GM19023 (cell line): Measurements from ENCODE around the gene PLXNA1.

ENCODE experiments used
- ATAC-seq: cut with Tn5 transposase; IDR thresholded peaks from one replicate; pipeline ENCODE4 v1.9.1; 2021; ENCODE audit warnings: mild to moderate bottlenecking, moderate library complexity; ENCODE audit not compliant: unreplicated experiment

The PLXNA1 gene

DNA sequence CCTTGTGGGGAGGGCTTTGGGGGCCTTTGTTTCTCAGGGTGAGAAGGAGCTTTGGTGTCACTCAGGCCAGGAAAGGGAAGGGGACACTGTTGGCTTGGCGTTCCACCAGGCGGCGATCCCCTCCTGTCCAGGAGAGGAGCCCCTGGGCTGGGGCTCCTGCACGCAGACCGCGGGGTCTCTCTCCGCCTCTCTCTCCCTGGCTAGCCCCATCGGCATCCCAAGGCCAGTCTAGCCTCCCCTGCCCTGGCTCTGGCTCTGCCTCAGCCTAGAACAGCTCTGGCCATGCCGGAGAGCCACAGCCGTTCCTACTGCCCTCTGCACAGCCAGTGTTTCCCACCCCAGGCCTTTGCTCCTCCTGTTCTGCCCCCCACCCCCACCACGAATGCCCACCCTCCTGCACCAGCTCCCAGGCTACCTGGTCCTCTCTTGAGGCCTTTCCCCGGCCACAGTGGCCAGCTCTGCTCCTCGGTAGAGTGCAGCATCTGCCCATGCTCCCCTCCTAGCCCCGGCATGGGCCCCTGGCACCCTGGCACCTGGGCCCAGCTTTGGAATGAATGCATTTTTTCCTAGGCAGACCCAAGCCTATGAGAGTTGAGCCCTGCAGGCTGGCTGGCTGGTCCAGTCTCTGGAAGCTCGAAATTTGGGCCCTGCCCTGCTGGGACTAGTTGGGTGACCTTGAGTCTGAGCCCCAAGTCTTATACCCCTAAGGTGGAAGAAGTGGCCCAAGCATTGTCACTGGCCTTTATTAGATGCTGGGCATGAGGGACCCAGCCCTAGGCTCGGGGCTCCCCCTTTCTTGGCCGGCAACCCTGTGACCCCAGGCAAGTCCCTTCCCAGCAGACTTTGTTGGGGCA, 2.4 kb downstream of the PLXNA1 start:
- no peak for ATAC-seq

GRCh38 chr3:126986001-126986400, 3.1 kb downstream of the PLXNA1 start:
- ATAC-seq = no peak

- no peak for ATAC-seq
Measured at GRCh38 chr3:126987129-126987528, 4.2 kb downstream of the PLXNA1 start.

DNA sequence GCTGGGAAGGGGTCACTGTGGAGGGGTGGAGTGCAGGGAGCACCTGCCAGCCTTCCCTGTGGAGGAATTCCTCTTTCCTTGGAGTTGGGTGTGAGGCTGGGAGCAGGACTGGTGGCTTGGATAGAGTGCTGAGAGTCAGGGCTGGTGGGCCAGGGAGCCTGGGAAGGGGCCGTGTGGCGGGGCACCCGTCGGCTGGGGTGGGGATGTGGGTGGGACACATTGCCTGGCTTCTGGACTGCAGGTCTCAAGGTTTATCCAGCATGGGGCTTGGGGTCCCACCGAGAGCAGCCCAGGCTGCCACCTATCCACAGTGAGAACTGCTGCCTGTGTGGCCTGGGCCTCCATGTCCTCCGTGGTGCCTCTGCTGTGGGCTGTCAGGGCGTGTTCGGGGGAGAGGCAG, 4.7 kb downstream of the PLXNA1 start:
- no peak for ATAC-seq

GRCh38 chr3:126988451-126989021, 5.6 kb downstream of the PLXNA1 start:
- ATAC-seq = no peak

DNA sequence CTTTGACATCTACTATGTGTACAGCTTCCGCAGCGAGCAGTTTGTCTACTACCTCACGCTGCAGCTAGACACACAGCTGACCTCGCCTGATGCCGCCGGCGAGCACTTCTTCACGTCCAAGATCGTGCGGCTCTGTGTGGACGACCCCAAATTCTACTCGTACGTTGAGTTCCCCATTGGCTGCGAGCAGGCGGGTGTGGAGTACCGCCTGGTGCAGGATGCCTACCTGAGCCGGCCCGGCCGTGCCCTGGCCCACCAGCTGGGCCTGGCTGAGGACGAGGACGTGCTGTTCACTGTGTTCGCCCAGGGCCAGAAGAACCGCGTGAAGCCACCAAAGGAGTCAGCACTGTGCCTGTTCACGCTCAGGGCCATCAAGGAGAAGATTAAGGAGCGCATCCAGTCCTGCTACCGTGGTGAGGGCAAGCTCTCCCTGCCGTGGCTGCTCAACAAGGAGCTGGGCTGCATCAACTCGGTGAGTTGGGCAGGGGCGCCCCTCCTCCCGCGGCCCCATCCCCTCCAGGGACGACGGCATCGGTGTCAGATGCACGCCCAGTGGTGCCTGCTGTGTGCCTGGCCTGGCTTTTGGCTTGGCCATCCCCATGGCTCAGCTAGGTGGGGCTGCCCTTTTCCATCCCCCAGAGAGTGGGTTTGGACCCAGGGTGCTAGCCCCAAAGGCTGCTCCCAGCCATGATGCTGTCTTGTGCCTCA, 6.6 kb downstream of the PLXNA1 start:
- ATAC-seq = no peak

- no peak for ATAC-seq
Measured at GRCh38 chr3:126990024-126990700, 7.2 kb downstream of the PLXNA1 start.

GRCh38 chr3:126990890-126991289, 8.0 kb downstream of the PLXNA1 start:
- ATAC-seq = no peak

- ATAC-seq = no peak
Measured at GRCh38 chr3:126991366-126992200, 8.7 kb downstream of the PLXNA1 start.

- ATAC-seq = no peak
Measured at GRCh38 chr3:126992216-126992615, 9.3 kb downstream of the PLXNA1 start.

GRCh38 chr3:126992776-126993175, 9.9 kb downstream of the PLXNA1 start:
- no peak for ATAC-seq

DNA sequence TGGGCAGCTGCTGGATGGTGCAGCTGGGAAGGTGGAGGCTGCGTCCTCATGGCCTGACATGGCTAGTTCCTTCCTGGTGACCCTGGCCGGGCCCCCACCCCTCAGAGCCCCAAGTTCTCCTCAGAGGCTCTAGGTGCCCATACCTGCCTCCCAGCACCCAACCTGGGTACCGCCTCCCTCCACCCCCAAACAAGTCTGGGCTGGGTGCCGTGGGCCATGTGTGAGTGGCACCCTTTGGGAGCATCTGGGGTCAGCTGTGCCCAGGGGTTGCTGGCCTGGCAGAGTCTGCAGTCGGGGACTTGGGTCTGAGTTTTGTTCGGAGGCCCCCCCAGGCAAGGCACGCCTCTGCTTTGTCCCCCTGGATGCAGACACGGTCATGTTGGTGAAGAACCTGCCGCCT, 10.5 kb downstream of the PLXNA1 start:
- ATAC-seq = no peak

DNA sequence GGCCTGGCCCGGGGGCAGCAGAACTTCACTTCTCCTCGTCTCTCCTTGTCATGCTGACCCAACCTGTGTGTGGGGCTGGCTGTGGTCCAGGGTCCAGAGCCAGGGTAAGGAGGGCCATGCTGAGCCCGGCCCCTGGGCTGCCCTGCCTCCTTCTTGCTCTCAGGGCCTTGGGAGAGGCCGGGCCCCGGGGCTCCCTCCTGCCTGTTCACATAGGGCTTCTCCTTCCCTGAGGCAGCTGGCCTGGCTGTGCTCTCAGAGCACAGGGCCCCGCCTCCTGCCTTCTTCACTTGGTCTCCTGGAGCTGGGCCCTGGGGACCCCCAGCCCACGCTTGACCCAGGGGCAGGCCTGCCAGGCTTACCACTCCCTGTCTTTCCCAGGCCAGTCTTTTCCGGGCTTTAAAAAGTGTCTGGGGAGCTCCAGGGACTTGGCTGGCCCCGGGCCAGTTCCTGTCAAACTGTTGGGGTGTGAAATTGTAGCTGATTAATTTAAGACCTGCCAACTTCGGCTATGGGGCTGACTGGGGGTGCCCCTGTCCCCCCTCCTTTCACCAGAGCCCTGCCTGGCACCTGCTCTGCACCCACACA, 11.8 kb downstream of the PLXNA1 start:
- ATAC-seq = no peak

GRCh38 chr3:126995254-126995780, 12.4 kb downstream of the PLXNA1 start:
- ATAC-seq = no peak

- ATAC-seq = no peak
Measured at GRCh38 chr3:126995926-126996512, 13.1 kb downstream of the PLXNA1 start.

- ATAC-seq = no peak
Measured at GRCh38 chr3:126996905-126997304, 14.0 kb downstream of the PLXNA1 start.

DNA sequence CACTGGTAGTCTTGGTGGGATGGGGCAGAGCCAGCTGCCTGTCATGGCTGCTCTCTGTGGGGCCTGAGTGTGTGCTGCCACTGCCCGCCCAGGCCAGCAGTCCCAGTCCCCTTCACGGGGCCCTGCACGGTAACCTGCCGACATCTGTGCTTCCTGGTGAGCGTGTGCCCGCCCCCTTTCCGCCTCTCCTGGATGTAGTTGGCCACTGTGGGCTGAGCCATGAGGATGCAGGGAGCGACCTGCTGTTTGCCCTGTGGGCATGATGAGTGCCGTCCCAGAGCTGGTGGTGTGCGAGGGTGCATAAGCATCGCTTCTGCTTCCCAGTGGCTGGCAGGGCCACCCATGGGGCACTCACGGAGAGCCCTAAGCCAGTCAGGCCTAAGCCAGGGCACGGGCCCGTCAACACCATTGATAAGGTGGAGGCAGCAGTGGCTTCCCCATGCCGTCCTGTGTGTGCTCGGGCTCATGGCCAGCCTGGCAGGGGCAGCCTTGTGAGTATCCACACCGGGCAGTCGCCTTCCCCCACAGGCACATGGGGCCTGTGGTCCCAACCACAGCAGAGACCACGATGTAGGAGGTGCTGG, 14.6 kb downstream of the PLXNA1 start:
- ATAC-seq = no peak

DNA sequence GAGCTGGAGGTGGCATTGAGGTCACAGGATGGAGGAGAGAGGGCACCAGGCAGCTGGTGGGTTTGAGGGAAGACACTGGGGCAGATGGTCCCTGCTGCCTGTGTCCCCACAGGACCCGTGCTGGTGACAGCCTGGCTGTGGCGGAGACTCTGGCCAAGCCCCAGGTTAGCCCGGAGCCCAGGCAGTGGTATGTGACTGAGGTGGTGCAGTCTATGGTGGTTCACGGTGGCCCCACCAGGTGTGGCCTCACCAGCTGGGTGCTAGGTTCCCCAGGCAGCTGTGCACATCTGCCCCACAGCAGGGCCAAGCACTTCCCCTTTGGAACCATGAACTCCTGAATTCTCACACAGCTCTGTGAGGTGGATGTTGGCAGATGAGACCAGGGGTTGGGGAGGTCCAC, 15.4 kb downstream of the PLXNA1 start:
- ATAC-seq = no peak

DNA sequence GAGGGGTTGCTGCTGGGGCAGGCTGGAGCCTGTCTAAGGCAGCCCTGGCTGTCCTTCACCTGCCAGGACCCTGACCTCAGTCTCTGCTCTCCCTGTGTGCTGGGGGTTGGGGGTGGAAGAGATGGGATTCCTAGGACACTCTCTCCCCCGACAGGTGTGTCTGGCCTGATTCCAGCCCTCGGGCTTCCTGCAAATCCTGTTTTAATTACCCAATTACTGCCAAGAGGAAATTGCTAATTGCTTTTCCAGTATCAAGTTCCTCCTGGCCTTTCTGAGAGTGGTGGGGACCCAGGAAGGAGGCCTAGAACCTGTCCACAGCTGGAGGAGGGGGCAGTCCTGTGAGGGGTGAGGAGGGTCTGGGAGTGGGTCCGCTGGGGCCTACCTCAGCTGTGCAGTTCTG, 15.8 kb downstream of the PLXNA1 start:
- ATAC-seq = no peak
